HG03060 (cell line): ENCODE measurements around the gene LRCH1.

Experiments used
- ATAC-seq: cut with Tn5 transposase; IDR thresholded peaks from one replicate; pipeline ENCODE4 v1.9.1; 2021; ENCODE audit warnings: low read depth, moderate number of reproducible peaks; ENCODE audit not compliant: unreplicated experiment

LRCH1 gene

DNA sequence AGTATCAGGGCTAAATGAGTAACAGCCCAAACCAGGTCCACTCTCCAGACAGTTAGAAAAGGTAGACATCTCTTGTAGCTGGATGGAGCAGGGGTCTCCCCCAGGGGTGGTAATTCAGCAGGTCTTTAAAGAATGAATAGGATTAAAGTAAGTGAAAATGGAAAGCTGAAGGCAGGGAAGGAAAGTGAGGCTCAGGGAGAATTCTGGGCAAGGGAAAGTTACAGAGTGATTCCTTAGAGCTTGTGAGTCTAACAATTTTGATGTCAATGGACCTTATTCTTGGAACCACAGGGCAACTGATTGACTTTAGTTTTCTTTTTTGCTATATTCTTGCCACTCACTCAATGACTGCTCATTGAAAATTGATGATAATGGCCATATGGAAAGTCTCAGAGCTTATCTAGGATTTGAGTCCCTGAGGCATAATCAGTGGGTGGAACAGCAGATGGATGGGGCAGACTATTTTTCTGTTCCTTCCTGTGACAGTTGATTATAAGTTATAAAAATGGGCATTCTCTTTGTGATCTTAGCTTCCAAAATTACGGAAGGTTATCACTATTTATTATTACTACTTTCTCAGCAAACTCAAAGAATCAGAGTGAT, 76.9 kb downstream of the LRCH1 start:
- ATAC-seq = no peak

DNA sequence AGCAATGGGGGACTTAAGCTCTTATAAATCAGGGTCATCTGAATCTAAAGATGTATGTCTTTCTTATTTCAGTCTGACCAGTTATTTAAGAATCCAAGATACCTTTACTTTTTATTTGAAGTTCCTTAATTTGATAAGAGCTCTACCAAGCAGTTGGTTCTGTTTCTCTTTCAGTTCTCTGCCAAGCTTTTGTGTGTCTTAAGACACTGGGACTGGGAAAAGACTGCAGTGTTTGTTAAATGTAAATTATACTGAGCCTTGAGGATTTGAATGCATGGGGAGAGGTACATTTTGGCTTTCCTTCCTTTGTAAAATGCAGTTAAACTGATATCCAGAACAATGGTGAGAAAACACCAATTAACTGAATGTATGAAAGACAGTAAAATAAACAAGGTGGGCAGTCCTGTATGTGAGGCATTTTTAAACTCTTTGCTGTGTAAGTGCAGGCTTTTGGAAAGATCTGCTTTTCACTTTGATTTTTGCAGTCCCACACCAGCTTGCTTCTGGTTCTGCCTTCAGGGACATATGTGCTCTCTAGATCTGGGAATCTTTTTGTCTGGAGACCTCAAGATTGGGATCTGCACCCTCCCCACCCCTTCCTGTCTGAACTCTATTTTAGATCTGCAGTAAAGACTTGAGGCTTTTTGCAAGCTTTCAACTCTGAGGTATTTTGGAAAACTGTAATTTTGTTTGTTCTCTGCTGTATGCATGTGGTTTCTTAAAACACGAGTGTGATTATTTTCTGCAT, 77.6 kb downstream of the LRCH1 start:
- ATAC-seq = no peak

DNA sequence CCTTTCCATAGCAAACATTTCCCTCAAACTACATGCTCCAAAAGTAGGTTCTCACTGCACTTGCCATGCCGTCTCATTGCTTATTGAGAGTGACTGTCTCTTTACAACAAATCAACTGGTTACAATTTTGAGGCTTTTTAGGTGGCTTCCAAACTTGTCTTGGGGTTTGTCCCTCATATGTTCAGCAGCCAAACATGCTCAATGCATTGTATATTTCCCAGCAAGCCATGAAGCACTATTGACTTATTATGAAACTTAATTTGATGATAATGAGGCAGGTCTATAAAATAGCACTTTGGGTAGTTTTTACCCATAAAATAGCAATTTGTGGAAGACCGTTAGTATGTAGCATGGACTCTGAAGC, 78.2 kb downstream of the LRCH1 start:
- ATAC-seq = no peak

DNA sequence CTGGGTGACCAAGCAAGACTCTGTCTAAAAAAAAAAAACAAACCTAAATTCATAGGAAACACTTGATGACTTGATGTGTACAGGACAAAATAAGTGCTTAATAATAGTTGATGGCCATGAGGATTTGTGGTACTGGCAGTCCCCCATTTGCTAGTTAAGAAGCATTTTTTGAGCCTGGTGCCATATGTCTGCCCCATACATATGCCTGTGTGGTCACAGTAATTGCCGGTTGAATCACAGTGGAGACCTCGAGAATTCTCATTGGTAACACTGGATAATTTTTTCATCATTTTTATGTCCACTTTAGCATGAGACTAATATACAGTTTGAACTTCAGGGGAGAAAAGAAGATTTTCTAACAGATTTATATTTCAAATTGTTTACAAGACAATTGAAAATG, 79.2 kb downstream of the LRCH1 start:
- ATAC-seq = no peak

GRCh38 chr13:46633416-46633815, 80.4 kb downstream of the LRCH1 start:
- ATAC-seq = no peak

GRCh38 chr13:46636451-46636850, 83.5 kb downstream of the LRCH1 start:
- ATAC-seq = no peak

DNA sequence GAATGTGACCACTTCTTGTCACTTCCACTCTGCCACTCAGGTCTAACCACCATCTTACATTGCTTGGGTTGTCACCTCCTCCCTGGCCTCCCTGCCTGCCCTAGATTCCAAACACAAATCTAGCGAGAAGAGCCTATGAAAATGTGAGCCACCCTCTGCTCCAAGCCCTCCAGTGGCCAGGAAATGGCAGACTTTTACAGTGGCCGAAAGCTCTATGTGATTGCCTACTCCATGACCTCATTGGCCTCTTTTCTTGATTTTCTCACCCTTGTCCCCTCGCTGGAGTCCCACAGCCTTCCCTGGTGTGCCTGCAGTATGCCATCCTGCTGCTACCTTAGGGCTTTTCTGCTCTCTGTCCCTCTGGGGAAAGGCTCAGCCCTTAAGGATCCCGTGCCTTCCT, 84.2 kb downstream of the LRCH1 start:
- no peak for ATAC-seq

DNA sequence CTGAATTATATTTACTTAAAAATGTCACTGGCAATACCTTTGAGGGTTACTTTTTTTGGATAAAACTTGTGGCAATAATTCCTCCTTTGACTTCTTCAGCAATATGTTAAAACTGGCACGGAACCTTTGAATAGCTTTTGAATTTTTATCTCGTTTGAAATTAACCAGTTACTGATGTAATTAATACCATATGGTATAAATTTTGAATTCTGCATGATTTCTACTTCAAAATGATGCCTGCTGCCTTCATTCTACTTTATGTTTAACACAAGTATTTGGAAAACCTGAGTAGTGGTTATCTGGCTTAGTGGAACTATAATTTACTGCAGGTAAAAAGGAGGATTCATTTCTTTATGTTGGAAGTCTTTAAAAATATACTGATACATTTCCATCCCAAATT, 85.3 kb downstream of the LRCH1 start:
- ATAC-seq = no peak

GRCh38 chr13:46639033-46639981, 86.3 kb downstream of the LRCH1 start:
- peak; percentile 93 for ATAC-seq

- no peak for ATAC-seq
These were observed 87.9 kb downstream of the LRCH1 start for GRCh38 chr13:46640843-46641242.

DNA sequence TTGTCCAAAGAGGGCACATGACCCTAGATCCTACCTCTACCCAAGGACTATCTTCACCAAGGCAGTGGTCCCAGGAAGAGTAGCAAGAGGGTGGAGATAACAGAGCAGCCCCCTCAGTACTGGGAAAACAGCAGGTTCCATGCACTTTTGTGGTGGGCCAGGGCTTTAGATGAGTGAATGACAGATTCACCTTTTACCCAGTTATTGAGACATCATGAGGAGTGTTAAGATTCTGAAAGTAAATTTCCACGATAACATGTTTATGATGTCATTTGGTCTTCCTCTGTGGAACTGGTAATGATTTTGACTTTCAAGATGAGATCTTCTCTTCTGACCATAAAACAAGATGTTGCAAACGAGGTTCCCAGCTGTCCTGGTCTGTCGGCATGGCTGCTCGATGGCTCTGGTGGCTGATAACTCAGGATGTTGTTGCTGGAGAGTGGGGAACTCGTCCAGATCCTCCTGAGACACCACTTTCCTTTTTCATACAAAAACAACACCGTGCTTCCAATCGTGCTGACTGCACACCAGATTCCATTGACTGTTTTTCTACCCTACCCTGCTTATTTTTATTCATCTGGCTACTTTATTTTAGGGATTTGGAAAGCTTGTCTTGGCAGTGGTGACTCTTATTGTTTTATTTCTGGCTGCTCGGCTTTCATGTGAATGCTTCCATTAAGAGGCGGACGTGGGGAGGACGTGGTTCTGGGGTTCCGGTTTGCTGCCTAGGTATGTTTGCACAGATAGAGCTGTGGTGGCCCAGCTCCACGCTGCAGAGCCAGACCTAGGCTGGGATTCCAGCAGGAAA, 88.5 kb downstream of the LRCH1 start:
- no peak for ATAC-seq

DNA sequence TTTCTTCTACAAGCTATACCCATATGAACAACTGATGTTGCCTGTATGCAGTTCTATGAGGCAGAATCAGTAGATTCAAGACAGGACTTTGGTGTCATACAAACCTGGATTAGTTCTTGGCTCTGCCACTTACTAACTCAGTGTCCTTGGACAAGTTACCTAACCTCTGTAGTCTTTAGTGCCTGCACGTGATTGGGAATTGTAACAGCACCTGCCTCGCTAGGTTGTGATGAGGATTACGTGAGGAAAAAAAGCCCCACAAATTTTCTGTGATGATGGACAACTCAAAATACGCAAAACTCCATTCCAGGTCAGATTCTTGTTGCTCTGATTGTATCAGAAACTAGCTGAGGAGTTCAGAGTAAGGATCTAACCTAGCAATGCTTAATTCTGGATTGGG, 89.3 kb downstream of the LRCH1 start:
- no peak for ATAC-seq

GRCh38 chr13:46643165-46643777, 90.3 kb downstream of the LRCH1 start:
- ATAC-seq = no peak

GRCh38 chr13:46644816-46645215, 91.8 kb downstream of the LRCH1 start:
- ATAC-seq = no peak

GRCh38 chr13:46647512-46648065, 94.6 kb downstream of the LRCH1 start:
- ATAC-seq = no peak

DNA sequence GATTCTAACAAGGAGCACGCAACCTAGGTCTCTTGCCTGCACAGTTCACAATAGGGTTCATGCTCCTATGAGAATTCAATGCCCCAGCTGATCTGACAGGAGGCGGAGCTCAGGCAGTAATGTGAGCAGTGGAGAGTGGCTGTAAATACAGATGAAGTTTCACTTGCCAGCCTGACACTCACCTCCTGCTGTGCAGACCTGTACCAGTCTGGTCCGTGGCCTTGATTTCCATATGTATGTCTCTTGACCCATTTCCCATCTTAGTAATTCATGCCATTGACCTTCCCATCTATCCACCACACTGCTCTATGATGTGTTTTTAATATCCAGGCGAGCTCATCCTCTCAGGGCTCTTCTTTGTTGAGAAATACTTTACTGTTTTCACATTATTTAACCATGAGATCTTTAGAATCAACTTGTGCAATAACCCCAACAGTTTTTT, 95.2 kb downstream of the LRCH1 start:
- peak; percentile 73 for ATAC-seq

GRCh38 chr13:46649816-46650215, 96.8 kb downstream of the LRCH1 start:
- ATAC-seq = no peak

GRCh38 chr13:46654951-46655350, 102.0 kb downstream of the LRCH1 start:
- ATAC-seq = no peak

DNA sequence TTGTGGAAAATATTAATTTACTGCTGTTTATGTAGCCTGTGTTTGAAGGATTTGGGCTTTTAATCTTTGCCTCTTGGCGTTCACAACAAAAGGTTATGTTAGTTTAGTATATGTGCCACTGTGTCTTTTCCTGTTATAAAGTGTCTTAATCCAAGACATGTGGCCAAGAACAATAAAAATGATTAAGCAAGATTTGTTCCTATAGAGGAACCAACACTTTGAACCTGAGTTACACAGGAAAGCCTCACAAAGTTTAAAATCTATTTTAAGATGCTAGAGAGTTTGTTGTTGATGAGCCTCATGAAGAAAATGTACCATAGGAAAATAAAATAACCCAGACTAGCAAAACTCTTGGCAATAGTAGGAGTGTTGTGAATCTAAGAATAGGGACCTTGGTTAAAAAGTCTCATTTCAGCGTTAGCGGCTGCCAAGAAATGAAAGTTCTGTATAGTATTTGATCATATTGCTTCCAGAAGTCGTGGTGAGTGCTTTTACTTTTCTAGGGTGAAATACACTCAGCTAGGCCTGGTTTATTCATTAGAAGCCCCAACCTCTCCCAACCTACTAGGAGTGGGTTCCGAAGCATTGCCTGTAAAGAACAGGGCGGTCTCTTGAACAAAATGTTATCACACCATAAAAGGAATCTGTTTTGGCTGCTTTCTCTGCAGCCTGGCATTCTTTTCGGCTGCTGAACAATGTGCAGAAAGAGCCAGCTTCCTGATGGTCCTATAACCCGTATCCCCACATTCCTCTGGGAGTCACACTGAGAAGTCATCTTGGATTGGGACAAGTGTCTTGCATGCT, 102.6 kb downstream of the LRCH1 start:
- no peak for ATAC-seq
